ENCODE measurements around the gene CCSER1.

DNA sequence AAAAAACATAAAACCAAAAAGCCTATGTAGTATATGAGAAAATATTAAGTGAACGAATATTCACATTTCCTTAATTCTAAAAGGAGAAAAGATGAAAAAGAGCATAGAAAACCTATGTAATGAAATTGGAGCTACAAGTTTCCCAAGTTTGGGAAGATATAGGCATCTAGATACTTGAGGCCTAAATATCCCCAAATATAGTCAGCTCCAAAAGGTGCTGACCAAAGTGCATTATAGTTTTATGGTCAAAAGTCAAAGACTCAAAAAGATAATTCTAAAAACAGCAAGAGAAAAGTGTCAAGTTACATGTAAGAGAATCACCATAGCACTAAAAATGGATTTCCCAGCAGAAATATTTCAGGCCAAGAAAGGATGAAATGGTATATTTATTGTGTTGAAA lies 1502.9 kb downstream of the CCSER1 start:
- TF ChIP-seq, protein P1, sequence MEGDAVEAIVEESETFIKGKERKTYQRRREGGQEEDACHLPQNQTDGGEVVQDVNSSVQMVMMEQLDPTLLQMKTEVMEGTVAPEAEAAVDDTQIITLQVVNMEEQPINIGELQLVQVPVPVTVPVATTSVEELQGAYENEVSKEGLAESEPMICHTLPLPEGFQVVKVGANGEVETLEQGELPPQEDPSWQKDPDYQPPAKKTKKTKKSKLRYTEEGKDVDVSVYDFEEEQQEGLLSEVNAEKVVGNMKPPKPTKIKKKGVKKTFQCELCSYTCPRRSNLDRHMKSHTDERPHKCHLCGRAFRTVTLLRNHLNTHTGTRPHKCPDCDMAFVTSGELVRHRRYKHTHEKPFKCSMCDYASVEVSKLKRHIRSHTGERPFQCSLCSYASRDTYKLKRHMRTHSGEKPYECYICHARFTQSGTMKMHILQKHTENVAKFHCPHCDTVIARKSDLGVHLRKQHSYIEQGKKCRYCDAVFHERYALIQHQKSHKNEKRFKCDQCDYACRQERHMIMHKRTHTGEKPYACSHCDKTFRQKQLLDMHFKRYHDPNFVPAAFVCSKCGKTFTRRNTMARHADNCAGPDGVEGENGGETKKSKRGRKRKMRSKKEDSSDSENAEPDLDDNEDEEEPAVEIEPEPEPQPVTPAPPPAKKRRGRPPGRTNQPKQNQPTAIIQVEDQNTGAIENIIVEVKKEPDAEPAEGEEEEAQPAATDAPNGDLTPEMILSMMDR (IDR thresholded peaks at IDR 0.05; ENCODE audit: low read depth, low read length, missing input control): no peak
- TF ChIP-seq, protein P2, sequence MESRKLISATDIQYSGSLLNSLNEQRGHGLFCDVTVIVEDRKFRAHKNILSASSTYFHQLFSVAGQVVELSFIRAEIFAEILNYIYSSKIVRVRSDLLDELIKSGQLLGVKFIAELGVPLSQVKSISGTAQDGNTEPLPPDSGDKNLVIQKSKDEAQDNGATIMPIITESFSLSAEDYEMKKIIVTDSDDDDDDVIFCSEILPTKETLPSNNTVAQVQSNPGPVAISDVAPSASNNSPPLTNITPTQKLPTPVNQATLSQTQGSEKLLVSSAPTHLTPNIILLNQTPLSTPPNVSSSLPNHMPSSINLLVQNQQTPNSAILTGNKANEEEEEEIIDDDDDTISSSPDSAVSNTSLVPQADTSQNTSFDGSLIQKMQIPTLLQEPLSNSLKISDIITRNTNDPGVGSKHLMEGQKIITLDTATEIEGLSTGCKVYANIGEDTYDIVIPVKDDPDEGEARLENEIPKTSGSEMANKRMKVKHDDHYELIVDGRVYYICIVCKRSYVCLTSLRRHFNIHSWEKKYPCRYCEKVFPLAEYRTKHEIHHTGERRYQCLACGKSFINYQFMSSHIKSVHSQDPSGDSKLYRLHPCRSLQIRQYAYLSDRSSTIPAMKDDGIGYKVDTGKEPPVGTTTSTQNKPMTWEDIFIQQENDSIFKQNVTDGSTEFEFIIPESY (IDR thresholded peaks at IDR 0.05): no peak
- TF ChIP-seq RXRA (IDR thresholded peaks at IDR 0.05) (no peak), TAF1 (conservative IDR thresholded peaks at IDR 0.05) (no peak), HNF4G (IDR thresholded peaks at IDR 0.05) (no peak)

All from liver (tissue), 3 donors.